AG08396 (cell line): ENCODE results near the gene BCL2.

ENCODE experiments used
- DNase-seq: peaks from one replicate; pipeline ENCODE4 v3.0.0; 2012; ENCODE audit warnings: low spot score, mixed read lengths

Gene BCL2

DNA sequence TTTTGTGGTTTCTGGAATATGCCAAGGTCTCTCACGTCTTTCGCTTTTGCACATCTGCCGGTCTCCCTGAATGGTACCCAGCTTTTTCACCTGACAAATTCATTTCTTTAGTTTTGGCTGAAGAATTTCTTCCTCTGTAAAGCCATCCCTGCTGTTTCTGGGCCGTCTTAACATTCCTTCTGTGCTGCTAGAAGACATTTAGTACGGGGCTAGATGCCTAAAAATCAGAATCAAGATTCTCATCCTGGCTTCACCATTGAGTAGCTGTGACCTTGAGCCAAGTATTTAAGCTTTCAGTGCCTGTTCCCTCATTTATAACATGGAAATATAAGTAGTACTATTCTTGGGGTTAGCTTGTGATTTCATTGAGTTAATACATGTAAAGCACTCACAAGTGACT, 6.4 kb upstream of the BCL2 start:
- no peak for DNase-seq

DNA sequence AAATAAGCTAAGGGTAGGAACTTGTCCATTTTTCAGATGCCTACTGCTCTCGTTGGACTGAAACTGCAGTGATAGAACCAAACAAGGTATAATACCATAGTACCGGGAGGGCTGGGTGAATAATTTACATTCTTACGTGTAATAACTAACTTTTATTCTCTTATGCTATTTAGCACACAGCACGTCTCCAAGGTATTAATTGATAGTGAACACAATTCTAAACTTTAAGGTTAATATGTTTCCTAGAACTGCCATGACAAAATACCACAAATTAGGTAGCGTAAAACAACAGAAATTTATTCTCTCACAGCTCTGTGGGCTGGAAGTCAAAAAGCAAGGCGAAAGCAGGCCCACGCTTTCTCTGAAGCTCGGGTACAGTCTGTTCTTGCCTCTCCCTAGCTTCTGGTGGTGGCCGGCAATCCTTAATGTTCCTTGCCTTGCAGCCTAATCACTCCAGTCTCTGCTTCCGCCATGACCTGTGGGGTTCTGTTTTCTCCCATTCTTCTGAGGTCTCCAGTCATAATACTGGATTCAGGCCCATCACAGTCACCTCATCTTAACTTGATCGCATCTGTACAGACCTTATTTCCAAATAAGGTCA, 5.6 kb upstream of the BCL2 start:
- no peak for DNase-seq

DNA sequence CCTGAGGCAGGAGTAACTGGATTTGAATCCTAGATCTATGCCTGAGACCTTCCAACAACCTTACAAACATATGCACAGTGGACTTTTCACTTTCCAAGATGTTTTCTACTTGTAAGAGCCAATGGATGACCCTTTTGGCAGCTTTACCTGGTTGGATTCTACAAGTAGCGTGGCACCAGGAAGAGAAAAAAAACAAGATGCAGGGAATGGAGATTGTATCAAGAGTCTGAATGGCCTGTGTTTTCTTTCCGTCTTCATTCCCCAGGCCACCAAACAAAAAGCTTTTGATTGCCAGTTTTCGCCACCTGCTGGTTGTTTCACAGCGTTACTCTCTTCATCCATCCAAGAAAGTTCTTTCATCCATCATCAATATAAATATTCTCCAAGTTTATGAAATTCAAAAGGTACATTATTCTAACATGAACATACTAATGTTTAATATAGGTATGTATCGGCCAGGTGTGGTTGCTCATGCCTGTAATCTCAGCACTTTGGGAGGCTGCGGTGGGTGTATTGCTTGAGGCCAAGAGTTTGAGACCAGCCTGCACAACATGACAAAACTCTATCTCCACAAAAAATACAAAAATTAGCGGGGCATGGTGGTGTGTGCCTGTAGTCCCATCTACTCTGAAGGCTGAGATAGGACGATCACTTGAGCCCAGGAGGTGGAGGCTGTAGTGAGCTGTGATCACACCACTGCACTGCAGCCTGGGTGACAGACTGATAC, 3.5 kb upstream of the BCL2 start:
- peak; percentile 70 for DNase-seq

DNA sequence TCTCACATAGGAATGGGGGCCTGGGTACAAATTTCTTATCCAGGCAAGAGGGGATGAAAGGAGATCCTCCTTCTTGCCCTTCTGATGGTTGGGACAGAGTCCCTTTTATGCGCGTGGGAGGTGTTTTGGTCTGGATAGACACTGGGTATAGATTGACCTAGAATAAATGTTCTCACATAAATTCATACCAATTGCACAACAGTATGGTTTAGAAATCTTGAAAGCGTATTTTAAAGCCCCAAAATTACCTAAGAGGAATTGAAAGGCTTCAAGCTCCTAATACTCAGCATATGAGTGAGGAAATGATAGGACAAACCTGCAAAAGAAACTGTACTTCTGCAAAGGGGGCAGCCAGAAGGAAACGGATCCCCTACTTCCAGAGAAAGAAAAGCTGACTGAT, 2.6 kb upstream of the BCL2 start:
- DNase-seq, result no peak

DNA sequence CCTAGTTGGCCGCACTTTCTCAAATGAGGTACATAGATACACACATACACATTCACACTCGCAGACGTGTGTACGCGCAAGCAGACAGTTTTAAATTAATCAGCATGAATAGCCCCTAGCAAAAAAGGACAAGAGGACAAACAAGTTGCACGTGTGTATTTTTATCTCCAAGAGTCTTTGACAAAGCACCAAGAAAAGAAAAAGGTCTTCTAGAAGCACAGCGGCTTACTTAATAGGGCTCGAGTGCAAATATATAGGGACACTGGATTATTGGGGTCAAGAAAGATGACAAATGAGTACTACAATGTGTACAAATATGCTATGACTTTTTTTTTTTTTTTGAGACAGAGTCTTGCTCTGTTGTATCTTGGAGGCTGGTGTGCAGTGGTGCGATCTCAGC, 1.7 kb upstream of the BCL2 start:
- no peak for DNase-seq

DNA sequence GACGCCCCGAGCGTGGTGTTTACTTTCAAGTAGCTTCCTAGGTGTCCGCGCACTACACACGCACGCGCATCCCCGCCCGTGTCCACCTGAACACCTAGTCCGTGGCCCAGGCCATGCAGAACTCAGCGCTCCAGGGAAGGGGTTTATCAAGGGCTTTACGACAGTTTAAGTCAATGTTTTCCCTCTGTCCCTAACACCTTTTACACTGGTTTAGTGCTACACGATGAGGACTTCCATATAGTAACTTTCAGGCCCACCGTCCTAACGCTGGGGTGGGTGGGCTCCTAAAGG, 1.4 kb upstream of the BCL2 start:
- DNase-seq, result no peak

DNA sequence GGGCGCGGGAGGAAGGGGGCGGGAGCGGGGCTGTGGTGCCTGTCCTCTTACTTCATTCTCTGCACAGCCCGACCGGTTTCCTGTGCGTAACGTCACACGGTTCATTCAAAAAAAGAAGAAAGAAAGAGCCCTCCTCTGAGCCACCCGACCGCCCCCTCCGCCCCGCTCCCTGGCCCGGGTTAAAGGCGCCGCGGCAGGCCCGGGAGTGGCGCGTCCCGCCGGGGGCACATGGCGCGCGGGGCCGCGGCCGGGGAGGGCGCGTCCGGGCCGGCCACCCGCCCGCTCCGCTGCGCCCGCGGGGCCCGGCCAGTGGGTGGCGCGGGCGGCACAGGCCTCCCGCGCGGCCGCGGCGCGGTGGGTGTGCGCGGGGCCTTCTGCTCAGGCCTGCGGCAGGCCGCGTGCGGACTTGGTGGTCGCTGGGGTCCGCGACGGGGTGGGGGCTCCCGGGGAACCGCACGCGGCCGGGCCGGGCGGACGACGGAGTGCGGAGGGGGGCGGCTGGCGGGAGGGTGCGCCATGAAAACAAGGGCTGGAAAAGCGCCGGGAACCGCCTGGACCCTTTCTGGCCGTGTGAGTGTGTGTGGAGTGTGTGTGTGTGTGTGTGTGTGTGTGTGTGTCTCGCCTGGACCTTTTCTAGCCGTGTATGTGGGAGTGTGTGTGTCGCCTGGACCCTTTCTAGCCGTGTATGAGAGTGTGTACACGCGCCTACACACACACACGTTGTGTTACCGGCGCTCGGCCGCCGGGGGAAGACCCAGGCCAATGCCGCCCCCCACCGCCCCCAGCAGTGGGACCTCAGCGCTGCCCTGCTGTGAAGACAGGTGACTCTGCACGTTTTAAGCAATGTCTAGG, 780 bp upstream of the BCL2 start:
- DNase-seq, result peak; percentile 84

DNA sequence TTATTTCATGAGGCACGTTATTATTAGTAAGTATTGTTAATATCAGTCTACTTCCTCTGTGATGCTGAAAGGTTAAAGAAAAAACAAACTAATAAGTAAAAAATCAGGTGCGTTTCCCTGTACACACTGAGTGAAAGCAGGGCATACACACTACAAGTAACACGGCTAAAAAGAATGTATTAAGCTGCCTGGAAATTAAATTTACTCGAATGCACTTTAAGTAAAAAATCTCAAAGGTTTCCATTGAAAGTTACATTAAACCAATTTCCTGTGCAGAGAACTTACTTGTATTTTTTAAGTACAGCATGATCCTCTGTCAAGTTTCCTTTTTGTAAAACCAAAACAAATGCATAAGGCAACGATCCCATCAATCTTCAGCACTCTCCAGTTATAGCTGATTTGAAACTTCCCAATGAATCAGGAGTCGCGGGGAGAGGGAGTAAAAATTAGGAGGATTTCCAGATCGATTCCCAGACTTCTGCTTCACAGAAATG, 633 bp downstream of the BCL2 start:
- DNase-seq, result no peak

DNA sequence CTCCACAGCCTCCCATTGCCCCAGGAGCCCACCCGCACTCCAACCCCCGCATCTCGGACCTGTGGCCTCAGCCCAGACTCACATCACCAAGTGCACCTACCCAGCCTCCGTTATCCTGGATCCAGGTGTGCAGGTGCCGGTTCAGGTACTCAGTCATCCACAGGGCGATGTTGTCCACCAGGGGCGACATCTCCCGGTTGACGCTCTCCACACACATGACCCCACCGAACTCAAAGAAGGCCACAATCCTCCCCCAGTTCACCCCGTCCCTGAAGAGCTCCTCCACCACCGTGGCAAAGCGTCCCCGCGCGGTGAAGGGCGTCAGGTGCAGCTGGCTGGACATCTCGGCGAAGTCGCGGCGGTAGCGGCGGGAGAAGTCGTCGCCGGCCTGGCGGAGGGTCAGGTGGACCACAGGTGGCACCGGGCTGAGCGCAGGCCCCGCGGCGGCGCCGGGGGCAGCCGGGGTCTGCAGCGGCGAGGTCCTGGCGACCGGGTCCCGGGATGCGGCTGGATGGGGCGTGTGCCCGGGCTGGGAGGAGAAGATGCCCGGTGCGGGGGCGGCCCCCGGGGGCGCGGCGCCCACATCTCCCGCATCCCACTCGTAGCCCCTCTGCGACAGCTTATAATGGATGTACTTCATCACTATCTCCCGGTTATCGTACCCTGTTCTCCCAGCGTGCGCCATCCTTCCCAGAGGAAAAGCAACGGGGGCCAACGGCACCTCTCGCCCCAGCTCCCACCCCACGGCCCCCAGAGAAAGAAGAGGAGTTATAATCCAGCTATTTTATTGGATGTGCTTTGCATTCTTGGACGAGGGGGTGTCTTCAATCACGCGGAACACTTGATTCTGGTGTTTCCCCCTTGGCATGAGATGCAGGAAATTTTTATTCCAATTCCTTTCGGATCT, 1.3 kb downstream of the BCL2 start:
- DNase-seq, result peak; percentile 21

DNA sequence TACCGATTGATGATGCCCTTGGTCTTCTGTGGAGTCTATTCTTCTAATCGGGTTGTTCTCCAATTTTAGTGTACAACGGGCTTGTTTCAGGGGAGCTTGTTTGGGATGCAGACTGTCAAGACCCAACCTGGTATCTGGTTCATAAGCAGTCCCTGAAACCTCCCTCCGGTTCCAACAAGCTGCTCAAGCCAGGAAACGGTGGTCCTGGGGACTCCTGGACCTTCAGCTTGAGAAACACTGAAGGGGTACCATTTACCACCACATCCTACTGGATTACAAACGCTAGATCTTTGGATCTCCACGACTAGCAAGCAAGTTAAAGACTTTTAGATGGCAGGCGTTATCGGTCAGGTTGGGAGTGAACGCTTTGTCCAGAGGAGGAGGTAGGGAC, 2.0 kb downstream of the BCL2 start:
- no peak for DNase-seq

DNA sequence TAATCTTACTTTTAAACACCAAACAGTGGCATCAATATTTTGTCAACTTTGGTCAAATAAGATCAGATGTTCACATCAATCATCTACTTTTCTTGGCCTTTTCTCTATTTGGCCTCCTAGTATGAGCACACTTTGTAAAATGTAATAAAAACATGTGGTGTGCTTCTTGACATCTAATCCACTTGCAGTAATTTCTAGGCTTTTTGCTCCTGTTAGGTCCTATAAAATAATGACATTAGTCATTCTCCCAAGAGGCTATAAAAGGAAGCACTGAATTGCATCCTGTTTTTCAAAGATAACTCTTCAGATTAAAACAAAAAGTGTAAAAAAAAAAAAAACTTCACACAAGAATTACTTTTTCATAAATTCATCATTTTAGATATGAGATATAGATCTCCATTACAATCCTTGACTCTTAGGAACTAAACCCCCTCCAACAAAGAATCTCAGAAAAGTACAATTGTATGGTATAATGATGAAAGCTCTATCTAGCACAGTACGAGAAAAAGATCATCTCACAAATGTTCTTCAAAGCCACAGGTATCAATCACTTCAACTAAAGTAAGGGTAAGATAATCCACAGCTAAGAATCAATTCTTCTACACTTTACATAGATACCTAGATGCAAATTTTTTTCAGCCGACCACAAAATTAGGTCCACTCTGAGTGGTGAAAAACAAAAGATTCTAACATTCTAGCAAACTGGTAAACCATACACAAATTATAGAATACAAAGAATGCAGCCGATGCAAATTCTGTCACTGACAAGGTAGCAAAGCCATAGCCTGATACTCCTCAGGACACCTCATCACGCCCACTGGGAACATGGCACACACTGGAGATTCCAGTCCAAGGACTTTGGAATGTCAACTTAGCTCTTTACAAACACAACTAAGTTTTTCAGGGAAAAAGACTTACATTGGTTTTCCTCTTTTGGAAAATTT, 2.7 kb downstream of the BCL2 start:
- DNase-seq, result no peak

DNA sequence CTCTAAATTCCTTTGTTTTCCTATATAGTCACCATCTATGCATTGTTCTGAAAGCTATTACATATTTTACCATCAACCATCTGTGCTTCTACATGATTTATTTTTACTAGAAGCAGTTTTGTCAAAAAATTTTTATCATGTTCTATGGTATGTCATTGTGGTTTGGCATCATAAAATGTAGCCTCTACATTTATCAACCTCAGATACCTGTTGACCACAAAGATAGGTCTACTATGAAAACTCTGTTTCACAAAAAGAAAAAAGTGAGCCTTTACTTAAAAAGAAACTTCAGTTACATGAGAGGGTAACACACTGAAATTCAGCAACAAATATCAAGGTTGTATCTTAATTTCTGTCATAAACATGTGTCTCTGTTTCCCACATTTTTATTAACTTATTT, 3.7 kb downstream of the BCL2 start:
- no peak for DNase-seq

DNA sequence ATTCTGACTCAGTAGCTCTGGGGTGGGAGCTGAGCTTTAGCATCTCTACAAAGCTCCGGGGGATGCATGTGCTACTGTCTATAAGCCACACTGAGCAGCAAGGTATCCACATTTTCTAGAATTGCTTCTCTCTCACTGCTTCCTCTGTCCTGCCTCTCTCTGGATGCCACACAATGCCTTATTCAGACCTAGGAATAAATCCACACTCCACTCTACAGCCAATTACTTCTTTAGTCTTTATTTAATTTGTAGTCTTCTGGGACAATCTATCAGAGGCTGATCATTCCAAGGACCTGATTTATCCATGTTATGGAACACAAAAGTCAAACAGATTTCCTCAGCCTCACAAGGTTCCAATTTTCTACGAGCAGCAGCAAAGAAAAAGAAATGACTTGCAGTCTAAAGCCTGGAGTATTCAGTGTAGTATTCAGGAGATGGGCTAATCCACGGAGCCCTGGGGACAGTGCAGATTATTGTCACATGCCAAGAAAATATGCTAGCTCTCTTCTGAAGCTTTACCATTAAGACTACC, 4.4 kb downstream of the BCL2 start:
- DNase-seq, result no peak

DNA sequence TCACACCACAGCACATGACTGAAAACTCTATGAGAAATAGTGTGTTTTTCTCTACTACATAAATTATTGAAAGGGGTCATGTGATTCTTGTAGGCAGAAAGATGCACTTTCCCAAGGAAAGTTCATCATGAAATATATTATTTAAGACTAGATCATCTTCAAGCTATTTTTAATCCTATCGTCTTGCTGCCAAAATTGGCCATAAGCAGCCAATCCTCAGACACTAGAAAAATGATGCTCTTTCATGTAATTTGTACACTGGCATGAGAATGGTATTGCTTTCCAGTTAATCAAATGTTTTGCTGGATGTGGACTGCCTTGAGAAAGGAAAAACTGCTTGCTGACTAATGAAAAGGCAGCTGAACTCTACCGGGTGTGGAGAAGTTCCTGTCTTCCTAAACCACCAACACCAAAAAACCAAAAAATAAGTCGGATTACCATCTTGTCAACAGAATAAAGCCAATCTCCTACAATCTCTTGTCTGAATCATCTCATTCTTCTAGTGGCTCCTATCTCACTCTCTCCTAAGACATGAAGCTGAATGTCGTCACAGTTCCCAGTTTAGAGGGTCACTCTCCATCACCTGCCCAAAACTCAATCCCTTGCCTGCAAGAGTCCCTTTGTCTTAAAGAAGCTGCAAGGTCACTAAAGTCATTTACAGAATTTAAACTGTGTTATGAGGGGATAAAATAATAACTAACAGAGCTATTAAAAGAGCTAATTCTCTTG, 5.3 kb downstream of the BCL2 start:
- DNase-seq, result no peak

DNA sequence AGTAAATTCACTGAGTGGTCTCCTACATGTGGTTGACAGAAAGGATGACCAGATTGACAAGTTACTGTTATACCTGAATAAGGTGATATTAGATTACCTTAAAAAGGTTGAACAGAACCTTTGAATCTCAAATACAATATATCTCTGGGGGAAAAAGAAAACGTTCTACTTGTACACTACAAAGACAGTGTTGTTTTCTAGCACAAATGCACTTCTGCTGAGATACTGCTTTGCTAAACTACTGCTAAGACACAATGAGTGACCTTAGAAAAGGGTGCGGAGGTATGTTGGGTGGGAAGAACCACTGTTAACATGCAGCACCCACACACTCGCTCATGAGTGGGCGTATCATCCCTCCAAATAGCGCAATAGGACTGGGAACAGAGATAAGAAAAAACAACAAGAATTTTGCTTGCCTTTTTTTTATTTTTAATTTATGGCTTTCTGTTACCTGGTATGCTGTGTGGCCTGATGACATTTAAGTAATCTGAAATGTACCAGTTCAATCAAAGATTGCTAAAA, 6.1 kb downstream of the BCL2 start:
- no peak for DNase-seq

DNA sequence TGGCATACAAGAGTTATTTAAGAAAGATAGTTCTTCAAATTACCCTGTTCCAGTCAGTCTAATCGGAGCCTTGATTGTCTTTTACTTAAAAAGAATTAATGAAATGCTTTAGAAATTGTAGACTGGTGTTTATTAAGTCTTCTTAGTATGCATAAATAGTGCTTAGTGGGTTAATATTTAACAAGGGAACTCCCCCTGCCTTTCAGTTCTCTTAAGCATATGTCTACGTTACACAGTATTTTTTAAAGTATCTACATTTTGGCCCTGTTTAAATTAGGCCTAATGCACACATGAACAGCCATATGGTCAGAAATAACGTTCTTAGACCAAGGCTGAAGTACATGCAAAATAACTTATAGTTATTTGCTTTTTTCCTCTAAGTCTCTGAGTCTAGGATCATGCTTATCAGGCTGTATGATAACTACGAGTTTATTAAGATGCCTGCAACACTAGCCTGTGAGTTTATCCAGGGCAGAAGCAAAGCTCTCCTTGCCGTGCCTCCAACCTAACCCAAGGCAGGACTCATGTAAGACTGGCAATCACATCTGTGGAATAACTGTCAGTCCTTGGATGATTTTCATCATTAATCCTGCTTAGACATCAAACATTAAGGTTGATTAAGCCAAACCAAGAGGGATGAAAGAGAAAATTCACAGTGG, 6.7 kb downstream of the BCL2 start:
- no peak for DNase-seq

DNA sequence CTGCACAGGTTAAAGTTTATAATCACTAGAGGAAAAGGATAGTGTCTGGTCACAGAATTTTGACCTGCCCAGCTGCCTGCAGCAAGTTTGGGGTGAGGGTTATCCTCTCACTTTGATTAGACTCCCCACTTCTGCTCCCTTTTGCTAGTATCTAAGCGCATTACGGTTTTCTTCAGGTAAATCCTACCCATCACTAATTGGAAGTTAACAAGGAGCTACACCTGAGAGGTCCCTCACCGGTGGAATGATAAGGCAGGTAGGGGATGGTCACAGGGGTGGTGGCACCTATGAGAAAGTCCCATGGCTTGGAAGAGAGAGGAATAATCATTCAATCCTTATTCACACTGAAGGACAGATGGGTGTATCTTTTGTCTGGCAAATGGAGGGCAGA, 7.6 kb downstream of the BCL2 start:
- DNase-seq, result no peak

DNA sequence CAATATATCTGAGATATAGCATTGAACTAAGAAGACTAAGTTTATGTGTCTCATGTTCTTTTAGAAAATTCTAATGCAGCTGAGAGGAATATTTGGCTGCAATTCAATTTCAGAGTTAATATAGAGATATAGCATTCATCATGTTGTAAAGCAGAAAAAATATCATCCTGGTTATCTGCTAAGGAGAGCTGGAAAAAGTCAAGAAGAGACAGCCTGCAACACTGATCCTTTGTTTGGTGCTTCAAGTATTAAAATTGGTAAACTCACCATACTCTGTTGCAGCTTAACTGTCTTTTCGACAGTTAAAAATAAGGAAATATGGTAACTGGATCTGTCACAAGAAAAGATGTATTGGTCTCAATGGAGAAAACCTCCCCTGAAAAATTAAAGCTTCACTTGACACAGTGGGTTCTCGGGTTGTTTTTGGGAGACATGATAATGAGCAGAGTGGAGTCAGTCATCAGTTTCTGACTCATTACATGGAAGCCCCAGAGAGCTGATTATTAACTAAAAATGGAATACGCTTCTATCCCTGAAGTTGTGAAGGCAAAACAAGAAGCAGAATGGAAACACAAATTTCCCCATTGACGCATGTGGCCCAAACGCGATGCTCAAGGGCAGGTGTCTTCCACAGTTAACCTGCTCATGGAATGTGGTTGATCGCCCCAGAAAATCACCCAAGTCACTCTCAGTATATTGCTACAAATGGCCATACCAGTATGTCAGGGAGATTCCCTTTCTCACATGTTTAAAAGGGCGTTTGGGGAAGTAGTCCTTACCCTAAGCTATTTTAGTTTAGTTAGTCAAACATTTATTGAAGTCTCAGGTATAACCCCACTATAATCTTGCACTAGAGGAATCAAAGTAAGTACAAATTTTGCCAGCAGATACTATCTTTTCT, 8.2 kb downstream of the BCL2 start:
- no peak for DNase-seq
